ENCODE results near the gene DLST. TPM values are rescaled to one million over a fixed set of nuclear protein-coding genes. Genes with fewer than 3 reads are reported as not detected.

DLST gene
- total RNA-seq, 2 experiments from 2014 or later, result 111 to 124 TPM

DNA sequence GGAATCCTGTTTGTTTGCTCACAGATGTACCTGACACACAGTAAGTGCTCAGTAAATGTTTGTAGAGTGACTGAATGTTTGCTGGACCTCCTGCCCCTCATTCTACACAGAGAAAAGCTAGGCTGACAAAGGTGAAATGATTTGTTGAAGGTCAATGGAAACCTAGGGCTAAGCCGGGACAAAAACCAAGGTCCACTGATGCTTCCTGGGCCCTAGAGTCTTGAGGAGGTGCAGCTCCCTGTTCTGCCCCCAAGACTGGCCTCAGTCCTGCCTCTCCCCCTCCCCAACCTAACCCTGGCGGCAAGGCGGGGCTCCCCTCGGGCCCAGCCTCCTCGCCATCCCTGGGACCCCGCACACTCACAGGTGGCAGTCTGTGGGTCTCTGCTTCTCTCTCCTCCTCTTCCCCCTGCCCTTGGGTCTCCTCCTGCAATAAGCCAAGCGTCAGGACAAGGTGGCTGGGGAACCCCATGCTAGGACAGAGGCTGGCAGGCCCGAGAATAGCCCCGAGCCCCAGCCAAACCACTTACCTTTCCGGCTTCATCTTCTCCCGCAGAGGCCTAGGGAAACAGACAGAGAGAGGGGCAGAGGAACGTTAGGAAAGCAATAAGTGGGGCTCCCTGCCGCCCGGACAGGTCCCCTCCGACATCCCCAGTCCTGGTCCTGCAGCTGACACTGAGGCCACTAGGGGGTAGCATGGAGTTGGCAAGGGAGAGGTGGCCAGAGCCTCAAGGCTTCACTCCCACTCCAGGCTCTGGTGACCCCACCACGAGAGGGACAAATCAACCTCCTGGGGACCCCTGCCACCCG, 64.3 kb downstream of the DLST start:
- ATAC-seq (ENCODE audit: low read depth), result peak; percentile 58
- Mint-ChIP-seq H3K27me3 (no peaks in the 10 kb centered on the region), H3K4me1 (peaks cover 16% of the 10 kb centered on the region), H3K27ac (peak overlapping the region; percentile 39), H3K4me3 (peak overlapping the region; percentile 46), H3K9me3 (no peaks in the 10 kb centered on the region), H3K36me3 (no peaks in the 10 kb centered on the region)
- POLR2A ChIA-PET, result interaction anchor here (0.8 to 1.2 kb wide), 2 partner anchors 8 to 143 kb away, joined by 3 to 4 read pairs; no protein-coding TSS in a partner anchor
- peak; percentile 77 for DNase-seq

DNA sequence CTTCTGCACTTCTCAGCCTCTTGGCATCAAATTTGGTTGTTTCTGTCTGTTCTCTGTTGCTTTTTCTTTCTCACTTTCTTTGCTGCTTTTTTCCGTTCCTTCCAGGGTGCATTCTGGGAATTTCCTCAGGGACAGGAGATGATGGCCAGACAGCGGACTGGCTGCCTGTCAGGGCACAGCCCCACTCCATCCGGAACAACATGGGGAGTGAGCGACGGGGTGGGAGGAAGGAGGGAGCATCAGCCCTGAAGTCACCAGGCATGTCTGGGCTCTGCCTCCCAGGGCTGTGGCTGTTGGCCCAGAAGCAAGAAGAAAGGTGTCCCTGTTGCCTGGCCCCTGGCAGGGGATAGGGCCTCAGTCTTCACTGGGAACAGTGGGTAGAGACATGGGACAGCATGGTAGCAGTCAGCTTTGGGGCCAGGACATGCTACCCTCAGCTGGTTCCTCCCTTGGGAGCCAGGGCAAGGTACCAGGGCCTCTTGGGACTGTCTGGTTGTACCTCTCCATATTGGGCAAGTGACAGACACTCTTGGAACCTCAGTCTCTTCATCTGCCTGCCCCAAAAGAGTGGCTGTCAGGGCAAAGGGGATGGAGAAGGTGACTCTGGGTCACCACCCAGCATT, 65.1 kb downstream of the DLST start:
- no peak for ATAC-seq (ENCODE audit: low read depth)
- no peaks in the 10 kb centered on the region for H3K27me3 Mint-ChIP-seq
- no peak for DNase-seq
- H3K4me1 Mint-ChIP-seq, result peaks cover 10% of the 10 kb centered on the region
- POLR2A ChIA-PET, result interaction anchor here (1.2 kb wide), 1 partner anchor 7 kb away, joined by 3 read pairs; no protein-coding TSS in a partner anchor
- H3K27ac Mint-ChIP-seq, result no peak overlapping the region
- H3K36me3 Mint-ChIP-seq, result no peaks in the 10 kb centered on the region
- H3K4me3 Mint-ChIP-seq, result no peak overlapping the region
- no peaks in the 10 kb centered on the region for H3K9me3 Mint-ChIP-seq

DNA sequence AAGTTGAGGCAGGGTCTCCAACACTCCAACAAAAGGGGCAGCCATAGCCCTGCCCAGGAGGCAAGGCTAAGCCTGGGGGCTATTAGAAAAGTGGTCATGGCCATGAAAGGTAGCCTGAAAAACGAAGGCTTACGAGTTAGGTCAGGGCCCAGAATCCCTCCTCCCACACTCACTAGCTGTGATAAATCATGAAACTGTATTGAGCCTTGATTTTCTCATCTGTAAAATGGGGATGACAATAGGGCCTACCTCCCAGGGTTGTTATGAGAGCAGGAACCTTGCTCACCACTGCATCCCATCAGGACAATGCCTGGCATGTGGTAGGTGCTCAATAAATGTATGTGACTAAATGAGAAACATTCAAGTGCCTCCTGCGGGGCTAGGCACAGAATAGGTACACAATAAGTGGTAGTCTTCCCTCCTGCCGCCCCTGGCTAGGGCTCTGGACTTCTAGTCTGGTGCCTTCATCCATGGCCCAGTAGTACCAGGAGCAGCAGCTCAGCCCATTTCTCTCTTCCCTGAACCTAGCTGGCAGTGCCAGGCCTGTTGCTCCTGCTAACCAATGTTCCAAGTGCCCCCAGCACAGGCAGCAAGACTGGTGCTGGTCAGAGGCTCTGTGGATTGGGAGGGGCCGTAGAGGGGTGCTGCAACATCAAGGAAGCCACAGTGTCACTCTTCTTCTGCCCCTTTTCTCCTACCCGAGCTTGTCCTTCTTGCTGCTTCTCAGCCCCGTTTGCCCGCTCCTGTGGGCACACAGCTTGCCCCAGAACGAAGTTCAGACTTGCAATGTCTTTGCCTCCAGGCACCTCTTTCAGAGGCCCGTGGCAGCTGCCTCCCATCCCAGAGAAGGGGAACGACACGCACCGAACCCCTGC, 65.9 kb downstream of the DLST start:
- no peak for ATAC-seq (ENCODE audit: low read depth)
- Mint-ChIP-seq H3K4me3 (no peak overlapping the region), H3K9me3 (no peaks in the 10 kb centered on the region), H3K27me3 (peaks cover 1% of the 10 kb centered on the region), H3K27ac (no peak overlapping the region), H3K4me1 (peaks cover 5% of the 10 kb centered on the region), H3K36me3 (no peaks in the 10 kb centered on the region)
- no peak for DNase-seq
- POLR2A ChIA-PET, result no interaction called here

DNA sequence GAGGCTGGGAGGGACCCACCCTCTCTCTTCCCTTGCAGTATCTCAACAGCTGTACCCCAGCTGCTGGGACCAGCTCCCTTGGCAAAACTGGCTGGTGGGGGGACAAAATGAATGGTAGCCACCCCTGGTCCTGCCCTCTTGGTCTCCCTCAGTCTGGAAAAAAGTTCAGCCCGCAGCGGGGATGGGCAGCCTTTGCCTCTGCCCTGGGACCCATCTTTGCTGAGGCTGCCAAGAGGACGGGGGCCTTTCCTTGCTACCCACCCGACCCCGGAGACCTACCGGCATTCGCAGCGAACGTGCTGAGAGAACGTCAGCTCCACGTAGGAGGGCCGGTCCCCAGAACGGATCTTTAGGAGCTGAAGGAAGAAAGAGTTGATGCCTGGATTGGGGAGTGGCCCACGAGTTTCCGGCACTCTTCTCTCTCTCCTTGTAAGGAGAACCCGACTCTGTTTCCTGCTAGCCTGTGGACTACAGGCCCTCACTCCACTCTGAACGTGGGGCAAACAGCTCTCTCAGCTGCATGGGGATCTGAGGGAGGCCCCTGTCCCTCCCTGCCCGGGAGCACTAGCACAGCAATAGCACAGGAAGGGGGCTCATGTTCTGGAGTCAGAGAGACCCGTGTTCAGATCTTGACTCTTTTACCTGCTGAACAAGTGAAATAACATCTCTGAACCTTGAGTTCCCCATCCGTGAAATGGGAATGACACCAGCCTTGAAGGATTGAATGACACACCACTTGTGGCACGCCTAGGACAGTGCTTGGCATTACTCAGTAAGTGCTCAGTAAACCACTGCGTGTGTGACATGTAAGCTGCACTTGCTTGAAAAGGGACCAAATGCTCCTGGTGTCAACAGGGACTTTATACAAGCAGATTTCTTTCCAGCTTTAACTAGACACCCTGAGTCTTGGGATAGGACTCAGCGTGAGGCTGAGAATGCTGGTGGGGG, 66.8 kb downstream of the DLST start:
- Mint-ChIP-seq H3K4me3 (no peak overlapping the region), H3K36me3 (no peaks in the 10 kb centered on the region), H3K9me3 (no peaks in the 10 kb centered on the region), H3K27ac (no peak overlapping the region), H3K27me3 (peaks cover 2% of the 10 kb centered on the region), H3K4me1 (peaks cover 5% of the 10 kb centered on the region)
- ATAC-seq (ENCODE audit: low read depth) (no peak), DNase-seq (no peak)
- POLR2A ChIA-PET, result no interaction called here

DNA sequence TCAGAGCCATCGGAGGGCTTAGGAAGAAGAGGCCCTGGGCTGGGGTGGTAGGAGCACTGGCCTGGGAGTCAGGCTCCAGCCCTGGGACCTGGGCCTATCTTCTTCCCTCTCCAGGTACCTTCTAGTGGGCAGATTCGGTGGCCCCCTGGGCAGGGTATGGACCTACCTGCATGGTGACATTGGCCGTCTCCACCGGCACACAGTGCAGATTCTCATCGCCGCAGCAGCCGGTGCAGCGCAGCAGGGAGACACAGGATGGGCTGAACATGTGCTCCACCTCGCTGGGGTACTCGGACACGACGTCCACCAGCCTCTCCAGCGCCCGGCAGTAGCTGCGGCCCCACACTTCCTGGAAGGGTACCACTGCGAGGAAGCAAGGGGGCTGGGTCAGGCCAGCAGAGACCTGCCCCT, 67.5 kb downstream of the DLST start:
- POLR2A ChIA-PET, result no interaction called here
- Mint-ChIP-seq H3K27me3 (peaks cover 2% of the 10 kb centered on the region), H3K9me3 (no peaks in the 10 kb centered on the region), H3K36me3 (no peaks in the 10 kb centered on the region), H3K27ac (no peak overlapping the region), H3K4me1 (peaks cover 5% of the 10 kb centered on the region), H3K4me3 (no peak overlapping the region)
- DNase-seq (no peak), ATAC-seq (ENCODE audit: low read depth) (no peak)

DNA sequence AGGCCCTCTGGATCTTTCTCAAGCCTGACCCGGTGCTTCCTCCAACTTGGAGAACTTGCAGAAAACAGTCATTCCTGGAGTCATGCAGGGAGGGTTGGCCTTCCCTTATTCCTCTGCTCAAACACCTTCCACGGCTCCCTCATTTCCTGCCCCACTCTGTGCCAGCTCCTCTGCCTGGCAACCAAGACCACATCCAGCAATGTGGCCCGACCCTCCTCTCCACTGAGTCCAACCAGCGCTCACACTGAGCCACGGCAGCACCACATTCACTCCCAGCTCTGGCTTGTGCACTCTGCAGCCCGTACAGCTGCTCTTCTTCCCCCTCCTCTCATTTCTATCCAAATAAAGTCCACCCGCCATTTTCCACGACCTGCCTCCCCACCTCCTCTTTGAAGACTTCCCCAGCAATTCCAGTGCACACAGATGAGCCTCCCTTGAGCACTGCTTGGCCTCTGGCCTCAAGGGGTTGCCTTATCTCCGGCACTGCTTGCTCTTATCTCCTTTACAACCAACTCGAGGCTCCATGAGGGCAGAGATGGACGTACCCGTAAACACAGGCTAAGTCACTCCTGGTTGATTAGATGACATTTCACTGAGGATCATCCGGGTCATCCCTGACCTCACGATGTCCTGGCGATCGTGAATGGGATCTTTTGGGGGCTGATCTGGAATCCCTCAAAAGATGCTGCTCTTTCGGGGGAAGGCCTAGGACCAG, 68.3 kb downstream of the DLST start:
- DNase-seq (no peak), ATAC-seq (ENCODE audit: low read depth) (no peak)
- POLR2A ChIA-PET, result no interaction called here
- Mint-ChIP-seq H3K36me3 (no peaks in the 10 kb centered on the region), H3K27me3 (peaks cover 2% of the 10 kb centered on the region), H3K4me3 (no peak overlapping the region), H3K27ac (no peak overlapping the region), H3K4me1 (peaks cover 5% of the 10 kb centered on the region), H3K9me3 (no peaks in the 10 kb centered on the region)

DNA sequence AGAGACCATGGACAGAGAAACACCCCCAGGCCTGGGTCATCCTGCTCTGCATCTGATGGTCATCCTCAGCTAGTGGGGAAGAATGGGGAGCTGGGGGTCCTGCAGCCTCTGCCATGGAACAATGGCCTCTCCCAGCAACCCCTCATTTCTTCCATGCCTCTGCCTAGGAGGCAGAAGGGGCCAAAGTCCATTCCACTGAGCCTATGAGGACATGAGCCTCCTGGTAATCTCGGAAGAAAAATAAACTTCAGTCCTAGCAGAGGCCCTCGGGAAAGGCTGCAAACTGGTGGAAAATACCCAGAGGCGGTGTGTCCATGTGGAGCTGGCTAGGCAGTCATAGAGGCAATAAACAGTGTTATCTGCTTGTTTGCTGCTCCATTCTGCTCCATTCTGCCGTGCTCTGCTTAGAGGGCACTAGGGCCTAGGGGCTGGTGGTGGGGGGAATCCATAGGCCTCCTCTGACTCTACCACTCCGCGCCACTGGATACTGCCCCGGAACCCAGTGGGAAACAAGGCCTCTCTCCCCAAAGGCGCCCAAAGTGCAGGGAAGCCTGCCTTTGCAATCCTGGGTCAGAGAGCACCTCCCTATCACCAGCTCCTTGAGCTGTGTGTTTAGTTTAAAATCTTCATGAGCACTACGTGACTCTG, 69.2 kb downstream of the DLST start:
- Mint-ChIP-seq H3K27me3 (peaks cover 2% of the 10 kb centered on the region), H3K9me3 (no peaks in the 10 kb centered on the region), H3K27ac (no peak overlapping the region), H3K4me1 (peaks cover 5% of the 10 kb centered on the region), H3K4me3 (no peak overlapping the region), H3K36me3 (no peaks in the 10 kb centered on the region)
- no peak for DNase-seq
- POLR2A ChIA-PET, result interaction anchor here (1.1 kb wide), 1 partner anchor 112 kb away, joined by 3 read pairs; no protein-coding TSS in a partner anchor
- no peak for ATAC-seq (ENCODE audit: low read depth)

DNA sequence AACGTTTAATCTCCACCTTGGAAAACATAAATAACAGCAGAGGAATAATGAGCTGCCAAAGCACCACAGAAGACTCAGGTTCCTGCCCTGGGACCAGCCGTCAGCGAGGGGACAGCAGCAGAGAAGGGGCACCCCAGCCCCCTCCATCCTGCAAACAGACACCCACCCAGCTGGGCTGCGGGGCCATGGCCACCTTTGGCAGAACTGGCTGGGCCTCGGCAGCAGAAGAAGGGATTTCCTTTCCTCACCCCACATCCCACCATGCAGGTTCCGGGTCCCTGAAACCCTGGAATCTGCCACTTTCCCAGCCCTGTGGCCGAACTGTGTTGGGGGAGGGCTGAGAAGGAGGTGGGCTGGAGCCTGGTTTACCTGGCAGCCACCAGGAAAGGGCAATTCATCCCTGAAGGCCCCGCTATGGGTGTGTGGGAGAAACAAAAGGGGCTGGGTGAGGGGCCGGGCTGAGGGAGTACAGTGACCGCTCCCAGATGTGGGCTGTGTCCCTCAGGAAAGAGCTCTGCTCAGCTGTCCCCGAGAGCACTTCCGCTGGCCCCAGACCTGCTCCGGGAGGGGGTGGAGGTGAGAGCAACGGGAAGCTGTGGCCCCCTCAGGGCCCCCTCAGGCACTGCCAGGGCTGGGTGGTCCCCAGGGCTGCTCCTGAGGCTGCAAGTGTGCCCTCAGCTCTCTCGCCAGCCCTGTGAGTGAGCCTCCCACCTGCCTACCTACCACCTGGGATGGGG, 69.9 kb downstream of the DLST start:
- no peak for ATAC-seq (ENCODE audit: low read depth)
- H3K4me3 Mint-ChIP-seq, result no peak overlapping the region
- H3K27ac Mint-ChIP-seq, result no peak overlapping the region
- H3K36me3 Mint-ChIP-seq, result no peaks in the 10 kb centered on the region
- H3K4me1 Mint-ChIP-seq, result peaks cover under 1% of the 10 kb centered on the region
- peaks cover 6% of the 10 kb centered on the region for H3K27me3 Mint-ChIP-seq
- POLR2A ChIA-PET, result interaction anchor here (1.1 kb wide), 1 partner anchor 111 kb away, joined by 3 read pairs; no protein-coding TSS in a partner anchor
- DNase-seq, result no peak
- no peaks in the 10 kb centered on the region for H3K9me3 Mint-ChIP-seq

DNA sequence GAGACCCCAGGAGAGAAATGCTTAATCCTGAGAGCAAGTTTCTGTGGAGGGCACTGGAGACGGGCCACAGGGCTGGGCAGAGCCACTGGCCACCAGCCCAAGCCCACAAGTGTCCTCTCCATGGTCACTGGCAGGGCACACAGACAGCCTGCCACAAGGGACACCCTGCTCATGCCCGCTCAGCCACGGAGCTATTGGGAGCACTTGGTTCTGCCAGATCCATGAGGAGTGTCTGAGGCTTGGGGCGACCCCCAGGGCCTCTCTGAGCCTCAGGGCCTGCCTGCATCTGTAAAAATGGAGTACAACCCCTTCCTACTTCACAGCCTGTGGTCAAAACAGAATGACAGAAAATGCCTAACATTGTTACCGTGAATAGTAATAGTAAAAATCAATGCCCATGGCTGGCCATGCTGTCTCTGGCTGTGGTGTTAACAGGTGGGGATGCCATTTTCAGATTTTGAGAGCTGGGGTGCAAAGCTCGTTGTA, 70.5 kb downstream of the DLST start:
- Mint-ChIP-seq H3K4me3 (no peak overlapping the region), H3K4me1 (no peaks in the 10 kb centered on the region), H3K9me3 (no peaks in the 10 kb centered on the region), H3K27me3 (peaks cover 11% of the 10 kb centered on the region), H3K27ac (no peak overlapping the region), H3K36me3 (no peaks in the 10 kb centered on the region)
- POLR2A ChIA-PET, result no interaction called here
- ATAC-seq (ENCODE audit: low read depth) (no peak), DNase-seq (no peak)

DNA sequence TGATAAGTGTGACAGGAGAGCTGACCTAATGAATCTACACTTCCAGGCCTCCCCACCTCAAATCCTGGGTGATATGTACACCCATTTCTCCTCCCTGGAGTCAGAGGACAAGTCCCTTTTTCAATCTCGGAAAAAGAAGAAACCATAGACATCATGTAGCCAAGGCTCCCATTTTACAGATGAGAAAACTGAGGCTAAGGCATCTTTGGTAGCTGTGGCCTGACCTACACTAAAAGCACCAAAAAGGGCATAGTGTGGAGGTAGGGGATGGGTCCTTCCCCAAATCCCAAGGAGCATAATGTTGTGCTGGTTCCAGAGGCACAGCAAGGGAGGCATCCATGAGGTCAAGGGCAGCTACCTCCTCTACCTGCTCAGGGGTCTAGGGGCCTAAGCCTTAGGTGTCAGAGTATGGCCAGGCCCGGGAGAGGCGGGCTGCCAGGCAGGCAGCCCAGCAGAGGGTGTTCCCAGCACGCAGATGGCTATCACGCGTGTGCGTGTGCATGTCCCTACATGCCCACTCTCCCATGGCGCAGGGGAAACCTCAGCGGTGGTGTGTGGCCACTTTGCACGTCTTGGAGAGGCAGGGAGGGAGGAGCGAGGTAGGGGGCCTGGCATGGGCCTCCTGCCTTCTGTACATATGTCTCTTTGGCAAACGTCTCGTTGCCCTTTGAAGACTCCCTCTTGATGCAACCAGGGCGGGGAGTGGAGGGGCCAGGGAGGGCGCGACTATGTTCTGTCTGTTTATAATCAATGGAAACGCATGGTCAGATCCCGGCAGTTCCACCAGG, 71.2 kb downstream of the DLST start:
- H3K27ac Mint-ChIP-seq, result no peak overlapping the region
- ATAC-seq (ENCODE audit: low read depth), result no peak
- no peak for DNase-seq
- POLR2A ChIA-PET, result no interaction called here
- peaks cover 17% of the 10 kb centered on the region for H3K27me3 Mint-ChIP-seq
- H3K4me1 Mint-ChIP-seq, result no peaks in the 10 kb centered on the region
- no peaks in the 10 kb centered on the region for H3K36me3 Mint-ChIP-seq
- H3K4me3 Mint-ChIP-seq, result no peak overlapping the region
- no peaks in the 10 kb centered on the region for H3K9me3 Mint-ChIP-seq

Data from activated naive CD8-positive, alpha-beta T cell treated with anti-CD3 and anti-CD28 coated beads, Interleukin-2, amount 10 ng/mL, durations not matched to agents 7 days and 5 days (primary cell).